HG03520 (cell line): Measurements from ENCODE around the gene ZFP1.

ENCODE experiments used
- ATAC-seq: cut with Tn5 transposase; IDR thresholded peaks from one replicate; pipeline ENCODE4 v1.9.1; 2021; ENCODE audit warnings: mild to moderate bottlenecking, moderate library complexity; ENCODE audit not compliant: unreplicated experiment

ZFP1 gene

DNA sequence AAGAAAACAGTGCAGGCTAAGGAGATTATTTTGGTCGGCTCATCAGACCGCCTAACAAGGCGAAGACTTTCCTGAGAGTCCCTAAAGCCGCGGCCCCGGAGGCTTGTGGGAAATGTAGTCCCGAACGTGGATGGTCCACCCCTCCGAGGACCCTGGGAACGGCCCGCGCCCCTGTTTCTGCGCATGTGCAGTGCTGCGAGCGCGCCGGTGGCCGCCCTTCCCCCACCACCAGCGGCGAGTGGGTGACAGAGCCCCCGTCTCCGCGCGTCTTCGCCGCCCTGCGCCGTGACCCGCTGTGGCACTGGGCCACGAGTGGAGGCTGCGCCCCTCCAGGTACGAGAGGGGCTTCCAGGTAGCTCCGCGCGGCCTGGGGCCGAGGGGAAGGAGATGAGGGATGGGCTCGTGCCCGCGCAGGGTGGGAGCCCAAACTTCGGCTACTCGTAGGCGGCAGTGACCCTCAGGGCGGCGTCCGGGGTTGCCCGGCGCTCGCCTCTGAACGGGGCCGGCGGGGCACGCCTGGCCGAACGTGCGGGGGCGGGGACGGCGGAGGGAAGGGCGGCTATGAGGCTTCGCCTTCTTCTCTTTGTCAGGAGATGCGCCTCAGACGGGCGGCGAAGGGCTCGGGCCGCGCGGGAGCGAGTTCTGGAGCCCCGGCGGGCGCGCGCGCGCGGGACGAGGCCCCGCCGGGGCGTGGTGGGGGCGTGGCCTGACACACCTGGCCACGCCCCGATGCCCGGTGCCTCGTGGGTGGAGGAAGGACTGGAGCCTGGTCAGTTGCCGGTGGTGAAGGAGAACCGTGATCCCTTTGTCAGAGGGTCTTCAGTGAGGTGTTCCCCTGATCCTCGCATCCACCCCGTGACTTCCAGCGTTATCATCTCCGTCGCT lies at the start of gene ZFP1:
TSS of gene ZFP1 (plus strand) at position 214 of the 885 bp plus-strand sequence. CDS start 4,428 bp downstream, outside the sequence.
- ATAC-seq = peak; percentile 82

DNA sequence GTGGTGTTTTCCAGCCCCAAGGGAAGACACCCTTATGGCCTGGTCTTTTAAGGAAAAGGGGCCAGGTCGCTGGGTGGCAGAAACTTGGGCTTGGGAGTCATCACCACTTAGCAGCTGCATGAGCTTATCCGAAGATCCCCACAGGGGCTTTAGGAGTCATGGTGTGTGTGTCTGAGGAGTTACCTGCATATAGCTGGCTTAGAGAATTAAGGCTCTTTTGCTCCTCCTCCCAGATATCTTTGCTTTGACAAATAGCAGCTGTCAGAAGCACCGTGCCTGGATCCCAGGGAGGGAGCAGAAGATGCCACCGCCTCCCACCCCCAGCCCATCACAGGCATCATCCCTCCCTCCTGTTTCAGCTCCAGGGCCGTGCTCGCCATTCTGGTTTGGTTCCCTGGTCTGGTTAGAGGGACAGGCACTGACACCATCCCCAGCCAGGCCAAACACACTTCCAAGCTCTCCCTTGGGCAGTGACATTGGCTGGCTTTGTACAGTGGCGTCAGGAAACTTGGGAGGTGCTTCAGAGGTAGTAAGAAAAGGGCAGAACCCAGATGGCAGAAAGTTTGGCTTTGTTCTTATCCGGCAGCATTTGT lies 49.2 kb upstream of the ZFP1 start:
- no peak for ATAC-seq

DNA sequence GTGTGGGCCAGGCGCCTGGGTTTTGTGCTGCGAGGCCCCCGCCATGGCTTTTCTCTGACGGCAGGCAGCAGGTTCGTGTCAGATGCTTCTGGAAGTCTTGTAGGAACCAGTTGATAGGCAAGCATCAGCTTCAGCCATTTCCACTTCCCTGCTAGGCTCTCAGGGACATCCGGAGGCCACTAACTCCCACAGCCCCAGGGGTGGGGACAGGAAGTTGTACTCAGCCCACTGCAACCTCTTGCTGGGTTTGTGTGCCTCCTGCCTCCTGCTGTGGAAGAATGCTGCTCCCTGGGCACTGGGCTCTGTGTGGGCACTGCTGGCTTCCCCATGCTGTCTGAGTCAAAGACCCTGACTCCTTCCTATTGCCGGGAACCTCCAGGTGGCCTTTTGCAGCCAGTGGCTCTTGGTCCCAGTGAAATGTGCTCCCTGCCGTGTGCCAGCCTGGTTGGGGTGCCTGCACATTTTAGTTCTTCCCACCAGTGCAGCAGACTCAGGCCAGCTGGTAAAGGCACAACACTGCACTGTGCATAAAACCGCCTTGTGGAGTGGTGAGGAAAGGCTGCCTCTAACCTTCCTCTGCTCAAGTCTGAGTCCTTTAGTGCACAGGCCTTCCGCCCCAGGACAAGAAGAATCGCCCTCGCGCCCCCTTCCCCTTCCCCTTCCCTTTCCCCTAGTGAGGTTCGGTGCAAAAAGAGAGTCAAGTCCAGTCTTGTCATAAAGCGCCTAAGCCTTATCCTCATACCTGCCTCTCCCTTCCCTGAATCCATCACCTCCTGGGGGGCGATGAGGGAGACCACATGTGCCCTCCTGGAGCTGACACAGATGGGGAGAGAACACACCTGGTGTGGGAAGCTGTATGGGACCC lies 48.4 kb upstream of the ZFP1 start:
- ATAC-seq = no peak

DNA sequence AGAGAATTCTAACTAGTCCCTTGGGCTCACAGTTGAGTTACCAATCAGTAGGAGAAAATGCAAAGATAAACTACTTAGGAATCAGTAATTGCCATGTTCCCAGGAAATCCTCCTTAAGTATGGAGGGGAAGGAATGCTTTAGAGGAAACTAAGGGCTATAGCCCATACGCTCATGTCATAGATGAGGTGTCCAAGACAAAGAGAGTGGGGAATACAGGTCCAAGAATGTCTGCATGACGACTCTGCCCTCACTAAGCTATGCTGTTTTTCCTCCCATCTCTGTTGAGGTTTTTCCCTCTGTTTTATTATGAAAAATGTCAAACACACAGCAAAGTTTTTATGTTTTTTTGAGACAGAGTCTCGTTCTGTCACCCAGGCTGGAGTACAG lies 47.7 kb upstream of the ZFP1 start:
- ATAC-seq = no peak

DNA sequence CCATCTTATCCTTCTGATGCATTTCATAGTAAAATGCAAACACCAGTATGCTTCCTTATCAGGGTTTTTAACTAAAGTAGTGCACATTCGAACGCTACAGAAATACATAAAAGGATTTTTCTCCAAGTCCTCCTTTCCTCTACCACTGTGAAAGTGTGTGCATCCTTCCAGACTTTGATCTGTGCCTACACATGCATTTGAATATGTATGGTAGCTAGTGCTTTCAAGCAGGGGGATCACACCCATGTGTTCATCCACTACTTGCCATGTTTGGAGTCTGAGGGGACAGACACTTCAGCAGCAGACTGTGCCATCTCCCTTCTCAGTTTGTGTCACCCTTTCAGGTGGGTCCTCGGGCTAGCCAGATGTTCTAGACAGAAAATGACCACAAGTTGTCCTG lies 46.7 kb upstream of the ZFP1 start:
- ATAC-seq = no peak

DNA sequence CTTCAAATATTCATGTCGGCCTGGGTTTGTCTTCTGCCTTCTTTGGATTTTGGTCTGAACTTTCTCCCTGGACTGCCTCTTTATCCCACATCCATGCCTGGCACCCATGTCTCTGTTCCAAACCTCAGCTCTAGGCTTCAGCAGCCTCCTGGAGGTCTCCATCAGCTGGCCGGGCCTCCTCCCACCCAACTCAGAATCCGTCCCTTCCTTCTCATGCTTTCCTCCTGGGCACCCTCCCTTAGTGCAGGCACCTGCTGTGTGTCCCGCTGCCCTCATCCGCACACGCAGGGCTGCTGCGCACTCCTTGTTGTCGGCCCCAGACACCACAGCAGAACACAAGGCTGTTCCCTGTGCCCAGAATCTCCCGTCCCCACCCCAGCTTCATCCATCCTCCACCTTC lies 45.7 kb upstream of the ZFP1 start:
- no peak for ATAC-seq

DNA sequence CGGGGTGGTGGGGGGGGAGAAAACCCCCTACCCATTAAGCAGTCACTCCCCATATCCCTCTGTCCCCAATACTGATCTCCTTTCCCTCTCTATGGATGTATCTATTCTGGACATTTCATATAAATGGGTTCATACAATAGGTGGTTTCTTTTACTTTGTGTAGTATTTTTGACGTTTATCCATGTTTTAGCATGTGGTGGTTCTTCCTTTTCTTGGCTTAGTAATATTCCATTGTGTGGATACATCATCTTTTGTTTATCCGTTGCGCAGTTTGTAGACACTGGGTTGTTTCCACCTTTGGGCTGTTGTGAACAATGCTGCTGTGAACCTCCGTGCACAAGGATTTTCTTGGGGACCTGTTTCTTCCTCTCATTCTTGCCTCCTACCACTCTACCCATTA lies 44.3 kb upstream of the ZFP1 start:
- no peak for ATAC-seq

DNA sequence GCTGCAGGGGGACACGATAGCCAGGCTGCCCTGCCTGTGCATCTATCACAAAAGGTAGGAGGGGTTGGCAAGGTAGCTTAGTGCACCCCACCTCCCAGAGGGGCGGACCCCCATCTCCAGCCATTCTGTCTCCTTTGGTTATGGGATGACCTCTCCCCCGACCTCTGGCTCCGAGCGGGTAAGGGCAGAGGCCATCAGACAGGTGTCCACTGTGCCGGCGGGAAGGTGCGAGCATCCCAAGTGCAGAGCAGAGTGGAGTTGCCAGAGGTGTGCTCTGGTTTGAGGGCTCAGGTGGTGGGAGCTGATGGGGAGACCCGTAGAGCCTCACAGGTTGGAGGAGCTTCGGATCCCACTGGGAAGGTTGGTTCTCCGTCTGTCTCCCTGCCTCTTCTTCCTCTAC lies 43.5 kb upstream of the ZFP1 start:
- ATAC-seq = no peak

DNA sequence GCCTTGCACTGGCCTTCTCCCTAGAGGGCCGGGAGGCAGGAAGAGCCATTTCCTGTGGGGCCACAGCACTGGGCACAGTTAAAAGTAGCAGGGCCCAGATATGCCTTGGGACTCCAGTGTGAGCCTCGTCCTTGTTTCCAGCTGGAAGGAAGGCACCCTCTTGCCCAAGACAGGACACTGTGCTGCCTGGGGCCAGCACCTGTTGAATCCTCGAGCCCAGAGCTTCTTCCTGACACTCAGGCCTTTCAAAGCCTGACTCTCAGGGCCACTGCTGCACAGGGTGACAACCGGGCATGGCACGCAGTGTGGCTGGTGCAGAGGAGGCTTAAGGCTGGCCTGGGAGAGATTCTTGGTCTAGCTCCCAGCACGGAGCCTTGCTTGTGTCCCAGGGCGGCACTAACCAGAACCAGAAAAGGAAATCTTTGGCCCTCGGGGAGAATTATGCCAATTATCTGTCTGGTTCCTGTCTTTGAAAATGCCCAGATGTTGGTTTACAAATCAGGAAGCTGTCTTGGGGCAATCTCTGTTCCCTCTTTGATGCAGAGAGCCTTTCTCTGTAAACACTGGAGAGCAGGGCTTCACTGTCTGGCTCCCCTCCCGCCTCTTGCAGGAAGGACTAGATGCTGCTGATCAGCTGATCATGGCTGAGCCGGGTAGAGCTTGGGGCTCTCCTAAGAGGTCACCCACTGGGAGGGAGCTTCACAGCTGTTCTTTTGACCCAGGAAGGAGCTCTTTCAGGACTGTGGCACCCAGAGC lies 42.8 kb upstream of the ZFP1 start:
- no peak for ATAC-seq

DNA sequence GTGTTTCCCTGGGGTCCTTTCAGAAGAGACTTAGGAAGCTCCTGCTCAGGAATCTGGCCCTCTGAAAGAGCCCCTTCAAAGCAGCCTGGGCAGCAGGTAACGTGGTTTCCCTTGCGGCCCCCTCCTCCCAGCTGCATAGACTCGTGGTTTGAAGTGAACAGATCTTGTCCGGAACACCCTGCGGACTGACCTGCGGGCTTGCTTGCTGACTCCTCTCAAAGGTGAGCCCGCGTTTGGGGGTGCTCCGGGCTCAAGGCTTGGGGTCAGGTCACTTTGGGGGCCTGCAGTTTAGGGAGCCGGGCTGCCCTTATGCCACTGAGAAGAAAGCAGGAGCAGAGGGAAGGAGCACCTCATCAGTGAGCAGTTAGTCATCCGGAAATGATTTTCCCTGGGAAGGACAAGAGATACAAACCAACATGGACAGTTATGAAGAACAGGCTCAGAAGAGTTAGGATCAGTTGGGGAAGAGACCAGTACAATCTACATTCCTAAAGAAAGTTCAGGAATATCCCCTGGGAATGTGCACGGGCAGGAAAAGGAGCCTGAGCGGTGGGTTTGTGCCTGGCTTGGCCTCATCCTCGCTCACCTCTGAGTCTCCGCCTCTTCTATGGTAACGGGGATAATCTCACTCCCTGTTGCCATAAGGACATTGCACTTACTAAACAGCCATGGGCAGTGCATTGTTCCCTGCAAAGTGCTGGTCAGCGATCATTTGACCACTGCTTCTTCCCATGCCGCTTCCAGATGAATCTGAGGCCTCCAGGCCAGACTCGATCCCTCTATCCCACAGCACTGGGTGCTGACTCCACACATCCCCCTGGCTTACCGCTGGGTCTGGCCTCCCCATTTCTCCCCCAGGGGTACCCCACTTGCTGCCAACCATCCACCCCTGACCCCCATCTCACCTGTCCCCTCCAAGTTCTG lies 41.7 kb upstream of the ZFP1 start:
- no peak for ATAC-seq

DNA sequence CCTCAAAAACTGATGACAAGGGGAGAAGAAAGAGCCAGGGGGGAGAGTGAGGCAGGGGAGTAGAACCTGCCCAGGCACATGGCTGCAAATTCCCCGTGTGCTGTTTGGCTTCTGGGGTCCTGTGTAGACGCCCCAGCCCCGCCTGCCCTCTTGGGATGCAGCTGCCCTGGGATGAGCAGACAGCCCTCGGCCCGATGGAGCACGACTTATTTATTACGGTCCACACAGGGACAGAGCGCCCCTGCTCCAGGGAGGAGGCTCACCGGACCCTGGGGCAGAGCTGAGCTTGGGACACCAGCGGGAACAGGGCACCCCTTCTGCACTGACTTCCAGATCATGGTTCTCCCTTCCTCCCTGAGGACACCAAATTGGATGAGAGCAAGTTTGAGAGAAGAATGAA lies 40.8 kb upstream of the ZFP1 start:
- ATAC-seq = no peak

DNA sequence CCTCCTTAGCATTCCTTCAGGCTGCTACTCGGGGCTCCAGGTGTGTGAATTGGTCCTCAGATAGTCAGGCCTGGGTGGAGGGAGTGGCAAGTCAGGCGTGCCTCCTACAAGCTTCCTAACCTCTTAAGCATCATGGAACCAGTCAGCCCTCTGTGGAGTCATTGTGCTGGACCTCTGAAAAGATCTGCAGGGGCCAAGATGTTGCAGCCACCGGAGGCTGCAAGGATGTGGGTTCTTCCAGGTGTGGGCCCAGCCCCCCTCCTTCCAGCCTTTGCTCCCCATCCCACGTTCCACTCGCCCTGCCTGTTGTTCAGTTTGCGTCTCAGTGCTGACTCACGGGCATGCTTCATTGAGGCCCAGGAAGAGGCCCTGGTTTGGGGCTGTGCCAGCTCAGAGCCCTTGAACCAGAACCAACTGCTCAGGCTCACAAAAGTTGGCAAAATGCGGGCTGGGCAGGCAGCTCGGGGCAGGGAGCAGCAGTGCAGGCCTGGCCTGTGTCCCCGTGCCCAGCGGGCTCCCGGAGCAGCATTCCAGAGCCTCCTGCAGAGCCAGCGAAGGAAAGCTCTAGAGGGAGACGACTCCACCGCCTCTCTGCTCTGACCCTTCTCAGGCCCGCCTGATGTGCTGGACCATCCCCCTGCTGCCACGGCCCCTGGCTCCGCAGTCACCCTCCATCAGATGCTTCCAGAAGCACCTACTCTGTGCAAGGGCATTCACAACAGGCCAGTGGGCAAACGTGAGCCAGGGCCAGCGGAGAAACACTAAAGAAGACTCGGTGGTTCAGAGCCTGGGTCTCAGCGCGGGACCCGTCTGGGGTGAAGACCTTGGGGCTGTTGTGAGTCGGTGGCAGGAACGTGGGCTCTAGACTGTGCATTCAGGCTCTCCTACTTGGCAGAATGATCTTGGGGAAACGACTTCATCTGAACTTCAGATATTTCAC lies 39.3 kb upstream of the ZFP1 start:
- no peak for ATAC-seq

DNA sequence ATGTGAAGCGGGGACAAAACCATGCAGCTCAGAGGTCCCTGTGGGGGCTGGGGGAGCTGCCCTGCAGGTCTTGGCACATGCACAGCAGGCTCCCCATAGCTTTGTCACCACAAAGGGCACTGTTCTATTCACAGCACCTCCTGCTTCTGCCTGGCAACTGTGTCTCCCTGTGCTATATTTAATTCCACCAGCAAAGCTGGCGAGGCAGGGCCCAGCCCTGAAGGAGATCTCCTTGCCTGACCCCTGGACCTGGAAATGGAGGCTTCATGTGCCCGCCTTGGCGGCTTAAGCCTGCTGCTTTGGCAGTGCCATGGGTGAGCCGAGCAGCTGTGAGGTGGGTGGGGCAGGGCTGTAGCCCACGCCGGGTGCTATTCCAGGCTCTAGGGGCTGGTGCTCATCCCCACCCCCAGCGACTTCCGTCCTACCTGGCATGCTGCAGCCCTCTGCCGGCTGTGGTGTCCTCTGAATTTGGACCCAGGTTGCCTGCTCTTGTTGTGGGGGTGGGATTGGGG lies 38.5 kb upstream of the ZFP1 start:
- no peak for ATAC-seq

DNA sequence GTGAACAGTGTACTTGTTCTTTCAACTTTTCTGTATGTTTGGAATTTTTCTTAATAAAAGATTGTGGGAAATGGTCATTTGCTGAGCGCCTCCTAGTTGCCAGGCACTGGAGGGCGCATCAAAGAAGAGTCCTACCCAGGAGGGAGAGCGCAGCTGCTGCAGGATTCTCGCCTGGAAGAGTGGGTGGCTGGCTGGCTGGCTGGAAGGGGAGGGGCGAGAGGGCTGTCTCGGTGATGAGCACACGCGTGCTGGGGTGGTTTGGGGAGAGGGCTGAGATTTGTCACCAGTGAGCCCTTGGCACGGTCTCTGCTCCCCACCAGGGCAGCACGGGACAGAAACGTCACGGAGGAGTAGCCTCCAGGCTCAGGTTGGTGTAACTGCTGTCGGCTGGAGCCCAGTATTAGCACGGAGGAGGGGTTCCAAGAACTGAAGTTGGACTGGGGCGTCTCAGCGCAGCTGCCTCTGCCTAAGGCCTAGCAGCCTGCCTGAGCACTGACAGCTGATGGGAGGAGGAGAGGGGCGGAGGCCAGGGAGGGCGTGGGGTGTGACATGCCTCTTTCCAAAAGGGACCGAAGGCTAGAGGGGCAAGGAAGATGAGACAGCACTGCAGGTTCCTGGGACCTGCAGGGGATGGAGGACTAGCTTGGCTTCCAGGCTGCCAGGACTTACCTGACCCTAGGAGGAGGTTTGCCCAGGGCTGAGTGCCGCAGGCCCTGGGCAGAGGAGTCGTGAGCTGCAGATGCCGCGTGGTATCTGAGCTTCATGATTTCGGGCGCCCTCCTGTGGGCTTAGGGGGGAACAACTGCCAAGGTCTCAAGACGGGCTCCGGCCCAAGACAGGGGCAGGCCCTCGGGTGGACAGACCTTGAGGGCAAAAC lies 37.4 kb upstream of the ZFP1 start:
- peak; percentile 66 for ATAC-seq

DNA sequence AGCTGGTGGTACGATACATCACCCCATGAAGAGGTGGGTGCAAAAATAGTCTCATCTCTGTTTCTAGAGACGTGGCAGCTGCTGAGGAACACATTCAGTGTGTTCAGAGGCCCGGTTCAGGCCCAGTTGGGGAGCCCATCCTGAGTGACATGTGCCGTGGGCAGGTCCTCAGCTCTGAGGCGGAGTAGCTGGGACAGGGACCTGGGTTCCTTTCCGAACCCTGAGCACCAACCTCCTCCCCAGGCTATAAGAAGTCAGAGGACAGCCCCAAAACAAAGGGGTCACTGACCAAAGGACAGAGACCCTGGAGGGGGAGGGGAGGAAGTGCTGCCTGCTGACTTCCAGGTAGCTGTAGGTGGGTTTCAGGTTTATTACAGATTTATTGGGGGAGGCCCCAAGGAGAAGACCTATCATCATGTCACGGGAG lies 36.8 kb upstream of the ZFP1 start:
- ATAC-seq = peak; percentile 8

DNA sequence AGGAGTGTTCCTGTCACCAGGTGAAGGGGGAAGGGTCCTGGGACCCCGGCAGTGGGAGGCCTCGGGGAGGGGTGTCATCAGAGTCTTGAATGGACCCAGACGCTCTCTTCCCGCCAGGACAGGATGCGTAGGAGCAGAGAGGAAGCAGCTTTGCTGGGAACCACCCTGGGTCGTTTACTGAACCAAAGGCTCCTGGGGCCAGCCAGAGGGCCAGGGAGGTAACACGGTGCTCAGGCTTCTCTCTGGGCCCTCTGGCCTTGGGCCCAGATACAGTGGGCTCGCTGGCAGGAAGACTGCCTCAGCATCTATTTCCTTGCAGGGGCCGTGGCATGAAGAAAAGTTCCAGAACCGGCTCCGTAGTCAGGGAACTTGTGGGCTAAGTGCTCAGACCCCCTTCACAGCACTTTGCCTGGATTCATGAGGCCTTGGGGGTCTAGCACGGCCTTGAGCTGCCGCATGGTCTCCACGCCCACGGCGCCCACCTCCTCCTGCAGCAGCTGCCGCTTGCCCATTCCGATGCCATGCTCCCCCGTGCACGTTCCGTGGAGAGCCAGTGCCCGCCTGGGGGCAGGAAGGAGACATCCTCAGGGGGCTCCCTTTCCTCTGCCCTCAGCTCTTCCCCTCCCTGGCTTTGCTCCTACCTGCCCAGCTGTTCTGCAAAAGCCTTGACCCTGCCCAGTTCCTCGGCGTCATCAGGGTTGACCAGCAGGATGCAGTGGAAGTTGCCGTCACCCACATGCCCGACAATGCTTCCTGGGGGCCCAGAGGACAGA lies 36.2 kb upstream of the ZFP1 start:
- ATAC-seq = no peak
